NCI-H82 treated with DMSO at 0.1 percent for 48 hours (cell line): Measurements from ENCODE around the gene CD82.

Experiments
- DNase-seq: peaks from one replicate; lab custom pipeline; 2025; ENCODE audit not compliant: unreplicated experiment; lab: John Stamatoyannopoulos, UW

CD82 gene

GRCh38 chr11:44597358-44598012 lies 32.0 kb downstream of the CD82 start:
- DNase-seq, result no peak

DNA sequence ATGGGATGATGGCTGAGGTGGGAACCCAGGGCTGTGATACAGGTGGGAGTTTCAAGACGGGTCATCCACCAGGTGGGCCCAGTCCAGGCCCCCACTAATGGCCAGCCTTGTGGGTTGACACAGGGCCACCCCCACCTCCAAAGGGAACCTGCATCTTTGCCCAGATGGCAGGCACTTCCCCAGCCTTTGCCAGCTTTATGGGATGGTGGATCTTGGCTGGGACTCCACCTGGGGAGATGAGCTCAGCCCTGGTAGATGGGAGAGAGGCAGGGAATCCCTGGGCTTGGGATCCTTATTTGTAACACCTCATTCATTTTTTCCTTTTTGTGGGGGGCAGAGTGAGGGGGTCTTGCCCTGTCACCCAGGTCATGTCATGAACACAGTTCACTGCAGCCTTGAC lies 33.4 kb downstream of the CD82 start:
- no peak for DNase-seq

GRCh38 chr11:44600261-44600660 lies 34.8 kb downstream of the CD82 start:
- DNase-seq, result no peak

GRCh38 chr11:44600839-44601383 lies 35.4 kb downstream of the CD82 start:
- DNase-seq, result no peak

DNA sequence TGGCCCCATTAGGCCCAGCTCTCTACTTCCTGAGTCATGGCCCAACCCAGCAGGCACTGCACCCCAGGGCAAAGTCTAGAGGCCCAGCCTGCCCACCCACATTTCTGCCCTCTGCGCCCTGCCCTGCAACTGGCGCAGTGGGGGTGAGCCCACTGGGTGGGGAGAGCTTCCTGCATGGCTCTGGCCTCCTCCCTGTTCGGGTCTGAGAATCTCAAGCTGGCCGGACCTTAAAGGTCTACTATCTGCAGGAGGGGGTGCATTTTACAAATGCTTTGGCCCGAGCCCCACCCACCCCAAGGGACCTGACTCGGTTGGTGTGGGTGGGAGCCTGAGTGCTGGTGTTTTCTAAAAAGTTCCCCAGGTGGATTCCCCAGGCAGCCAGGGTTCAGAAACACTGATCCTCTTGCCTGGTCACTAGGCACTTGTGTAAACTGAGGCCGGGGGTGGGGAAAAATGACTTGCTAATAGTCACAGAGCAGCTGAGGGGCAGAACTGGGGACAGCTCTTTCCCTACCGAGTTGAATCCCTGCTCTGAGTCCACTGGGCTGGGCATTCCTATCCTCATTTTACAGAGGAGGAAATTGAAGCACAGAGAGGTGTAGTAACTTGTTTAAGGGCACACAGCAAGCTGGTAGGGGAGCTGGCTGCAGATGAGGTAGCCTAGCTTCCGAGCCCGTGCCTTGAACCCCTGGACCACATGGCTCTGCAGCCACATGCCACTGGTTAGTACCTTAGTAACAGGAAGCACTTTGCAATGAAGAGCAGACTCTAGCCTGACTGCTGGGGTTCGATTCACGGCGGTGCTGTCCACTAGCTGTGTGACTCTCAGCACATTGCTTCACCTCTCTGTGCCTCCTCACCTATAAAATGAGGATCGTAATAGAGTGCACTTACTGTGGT lies 36.3 kb downstream of the CD82 start:
- DNase-seq, result no peak

GRCh38 chr11:44602891-44603310 lies 37.4 kb downstream of the CD82 start:
- DNase-seq, result no peak

- DNase-seq, result no peak
These were observed 38.7 kb downstream of the CD82 start for GRCh38 chr11:44604171-44604581.

DNA sequence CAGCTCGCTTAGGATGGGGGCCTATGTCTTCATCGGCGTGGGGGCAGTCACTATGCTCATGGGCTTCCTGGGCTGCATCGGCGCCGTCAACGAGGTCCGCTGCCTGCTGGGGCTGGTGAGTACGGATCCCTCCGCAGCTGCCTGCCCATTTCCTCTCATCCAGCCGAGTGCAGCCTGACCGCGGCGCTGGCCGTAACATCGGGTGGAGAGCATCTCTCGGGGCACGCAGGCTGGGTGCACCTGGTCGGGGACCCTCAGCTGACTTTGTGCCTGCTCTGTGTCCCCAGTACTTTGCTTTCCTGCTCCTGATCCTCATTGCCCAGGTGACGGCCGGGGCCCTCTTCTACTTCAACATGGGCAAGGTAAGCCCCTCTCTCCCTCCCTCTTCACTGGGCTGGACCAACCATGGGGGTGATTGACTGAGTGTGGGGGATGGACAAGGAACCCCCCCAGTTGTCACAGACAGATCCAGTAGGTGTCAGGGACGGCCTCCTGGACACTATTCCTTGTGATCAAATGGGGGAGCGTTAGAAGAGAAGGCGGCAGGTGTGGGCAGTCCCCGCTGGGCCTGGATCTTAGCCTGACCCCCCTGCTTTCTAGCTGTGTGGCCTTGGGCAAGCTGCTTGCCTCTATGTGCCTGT lies 39.7 kb downstream of the CD82 start:
- DNase-seq, result no peak

- no peak for DNase-seq
These were observed 40.5 kb downstream of the CD82 start for GRCh38 chr11:44605965-44606364.

- no peak for DNase-seq
These were observed 41.0 kb downstream of the CD82 start for GRCh38 chr11:44606472-44606871.

DNA sequence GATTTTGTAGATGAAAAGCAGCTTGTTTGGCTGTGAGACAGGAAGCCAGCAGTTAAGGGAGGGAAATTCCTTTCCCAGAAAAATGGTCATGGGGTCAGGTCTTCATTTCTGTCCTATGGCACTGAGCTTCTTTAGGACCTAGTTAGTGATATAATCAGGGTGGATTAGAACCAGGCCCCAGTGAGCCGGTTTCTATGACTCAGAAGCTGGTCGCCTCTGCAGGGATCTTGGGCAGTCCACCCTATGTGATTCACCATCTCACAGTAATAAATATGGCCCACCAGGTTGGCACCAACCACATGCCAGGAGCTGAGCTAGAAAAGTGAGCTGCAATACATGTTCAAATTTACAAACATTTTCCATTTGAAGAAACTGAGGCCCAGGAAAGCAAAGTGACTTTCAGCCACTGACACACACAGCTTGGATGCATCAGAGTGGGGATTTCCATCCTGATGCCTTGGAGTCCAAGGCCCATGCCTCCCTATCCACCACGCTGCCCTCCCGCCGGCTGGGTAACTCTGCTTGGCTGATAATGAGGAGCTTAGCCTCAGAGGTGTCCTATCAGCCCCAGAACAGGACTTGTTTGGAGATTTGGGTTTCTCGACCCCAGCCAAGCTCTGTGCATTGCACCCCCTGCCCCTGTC lies 42.0 kb downstream of the CD82 start:
- no peak for DNase-seq

- no peak for DNase-seq
These were observed 42.5 kb downstream of the CD82 start for GRCh38 chr11:44607987-44608386.

DNA sequence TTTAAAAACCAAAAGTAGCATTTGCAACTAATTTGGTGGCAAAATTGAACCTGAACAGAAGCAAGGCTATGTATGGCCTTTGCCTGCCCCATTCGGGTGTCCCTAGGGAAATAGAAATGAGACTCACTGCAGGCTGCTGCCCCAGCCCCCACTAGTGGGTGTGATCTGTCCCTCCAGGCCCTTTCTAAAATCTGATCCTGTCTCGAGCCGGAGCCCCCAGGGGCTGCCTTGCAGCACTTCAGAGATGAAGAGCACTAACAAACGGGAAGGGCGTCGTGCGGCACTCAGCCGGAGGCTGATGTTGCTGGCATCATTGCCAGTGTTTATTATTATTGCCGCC lies 43.2 kb downstream of the CD82 start:
- no peak for DNase-seq

GRCh38 chr11:44608991-44609782 lies 43.7 kb downstream of the CD82 start:
- DNase-seq, result no peak

- no peak for DNase-seq
These were observed 44.3 kb downstream of the CD82 start for GRCh38 chr11:44609783-44610155.

DNA sequence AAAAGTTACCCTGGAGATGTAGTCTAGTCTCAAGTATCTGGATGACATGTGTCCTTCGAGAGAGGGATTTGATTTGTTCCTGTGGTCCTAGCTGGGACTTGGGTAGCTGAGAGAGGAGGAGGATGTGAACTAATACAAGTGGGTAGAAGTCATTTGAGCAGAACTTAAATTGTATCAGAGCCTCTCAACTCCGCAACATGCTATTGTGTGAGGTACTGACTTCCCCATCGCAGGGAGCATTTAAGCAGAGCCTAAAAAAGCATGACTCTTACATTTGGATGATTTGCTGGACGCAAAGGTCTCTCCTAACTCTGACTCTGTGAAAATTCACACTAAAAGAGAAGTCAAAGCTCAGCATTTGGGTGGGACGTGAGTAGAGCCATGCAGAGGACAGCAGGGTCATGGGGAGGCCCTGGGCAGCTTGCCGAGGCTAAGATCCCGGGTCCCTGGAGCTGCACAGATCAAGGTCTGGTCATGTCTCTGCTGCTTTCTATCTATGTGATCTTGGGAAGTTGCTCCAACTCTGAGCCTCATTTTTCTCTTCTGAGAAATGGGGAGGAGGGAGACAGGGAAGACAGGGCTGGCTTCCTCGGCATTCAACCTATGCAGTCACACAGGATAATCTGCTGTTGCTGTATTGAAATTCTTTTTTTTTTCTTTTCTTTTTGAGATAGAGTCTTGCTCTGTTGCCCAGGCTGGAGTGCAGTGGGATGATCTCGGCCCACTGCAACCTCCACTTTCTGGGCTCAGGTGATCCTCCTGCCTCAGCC lies 44.9 kb downstream of the CD82 start:
- no peak for DNase-seq

DNA sequence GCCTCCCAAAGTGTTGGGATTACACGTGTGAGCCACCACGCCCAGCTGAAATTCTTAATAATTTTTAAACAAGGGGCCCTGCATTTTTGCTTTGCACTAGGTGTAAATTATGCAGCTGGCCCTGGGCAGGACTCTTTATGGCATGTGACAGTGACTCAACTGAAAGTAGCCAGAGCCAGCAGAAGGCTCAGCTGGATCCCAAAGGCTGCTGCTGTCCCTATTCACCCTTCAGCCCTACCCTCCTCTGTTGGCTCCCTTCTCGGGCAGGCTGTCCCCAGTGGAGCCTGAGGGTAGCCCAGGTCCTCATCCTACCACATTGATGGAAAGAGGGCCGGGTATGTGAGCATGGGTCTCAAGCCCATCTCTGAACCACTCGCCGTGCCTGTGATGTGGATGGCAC lies 45.6 kb downstream of the CD82 start:
- DNase-seq, result no peak

DNA sequence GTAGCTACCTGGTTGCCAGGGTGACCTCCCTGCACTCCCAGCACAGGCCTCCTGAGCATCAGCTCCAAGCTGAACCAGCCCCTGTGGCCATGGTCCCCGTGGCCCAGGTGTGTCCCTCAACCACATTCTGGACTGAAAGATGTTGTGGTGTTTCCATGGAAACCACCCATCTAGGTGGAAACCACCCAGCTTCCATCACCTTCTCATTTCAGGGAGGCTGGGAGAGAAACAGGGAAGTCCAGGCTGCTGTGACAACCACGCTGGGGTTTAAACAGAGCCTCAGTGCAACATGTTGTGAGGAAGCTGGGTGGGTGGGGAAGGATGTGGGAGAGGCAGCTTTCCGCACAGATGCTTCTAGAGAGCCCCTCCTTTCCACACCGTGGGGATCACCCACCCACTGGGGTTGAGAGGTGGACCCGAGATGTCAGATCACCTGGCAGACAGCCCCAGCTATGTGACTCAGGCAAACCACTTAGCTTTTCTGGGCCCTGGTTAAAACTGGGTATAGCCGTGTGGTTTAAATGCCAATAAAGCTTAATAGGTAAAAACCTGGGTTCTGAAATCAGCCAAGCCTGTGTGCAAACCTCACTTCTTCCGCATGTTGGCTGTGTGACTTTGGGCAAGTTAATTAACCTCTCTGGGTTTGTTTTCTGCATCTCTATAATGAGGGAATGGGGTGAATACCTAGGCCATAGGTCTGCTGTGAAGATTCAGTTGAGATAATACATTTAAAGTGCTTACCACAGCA lies 46.4 kb downstream of the CD82 start:
- no peak for DNase-seq

- no peak for DNase-seq
These were observed 47.7 kb downstream of the CD82 start for GRCh38 chr11:44613153-44613552.
